WTC11 (cell line): ENCODE results near the gene GH2. TPM values are rescaled to one million over a fixed set of nuclear protein-coding genes. Genes with fewer than 3 reads are reported as not detected.
A peak's percentile ranks its signal among the peaks of the same experiment; 100 is the strongest.

Source experiments
- ATAC-seq: fragments of 200-7000 bp; cut with Tn5 transposase; 2 replicates; pipeline ENCODE4 v1.10.0; 2021; ENCODE audit warnings: mild to moderate bottlenecking, moderate library complexity
- CTCF ChIA-PET: fragments of 300-600 bp; sonication (Branson Sonifier 250); formaldehyde crosslinking; loops from one replicate; lab custom pipeline; 2021; ENCODE audit warnings: antibody characterized with exemption; lab: Charles Lee
- POLR2A ChIA-PET: fragments of 350-600 bp; sonication (Branson Sonifier 250); formaldehyde crosslinking; loops from one replicate; lab custom pipeline; 2021; ENCODE audit warnings: antibody characterized with exemption; lab: Charles Lee
- DNase-seq: peaks from one replicate; pipeline ENCODE4 v3.0.0; 2021; ENCODE audit warnings: low spot score
- H3K27ac Mint-ChIP-seq: 2 replicates; pipeline ENCODE4 v1.8.0; 2021; ENCODE audit warnings: mixed read lengths
- H3K27me3 Mint-ChIP-seq: 2 replicates; pipeline ENCODE4 v1.8.0; 2021; ENCODE audit warnings: low read depth, mild to moderate bottlenecking, moderate library complexity, mixed read lengths
- H3K36me3 Mint-ChIP-seq: 2 replicates; pipeline ENCODE4 v1.8.0; 2021; ENCODE audit warnings: mixed read lengths
- H3K4me1 Mint-ChIP-seq: 2 replicates; pipeline ENCODE4 v1.8.0; 2022; ENCODE audit warnings: mixed read lengths
- H3K4me3 Mint-ChIP-seq: 2 replicates; pipeline ENCODE4 v1.8.0; 2021; ENCODE audit warnings: mild to moderate bottlenecking, moderate library complexity, mixed read lengths
- H3K9me3 Mint-ChIP-seq: 2 replicates; pipeline ENCODE4 v1.8.0; 2021; ENCODE audit warnings: mixed read lengths
- CREB1 ChIP-seq: sonication (generic); formaldehyde crosslinking; IDR thresholded peaks from 2 replicates; pipeline ENCODE4 v1.8.0; 2023; ENCODE audit warnings: mild to moderate bottlenecking, missing genetic modification reagents
- E2F4 ChIP-seq: sonication (generic); formaldehyde crosslinking; IDR thresholded peaks from 2 replicates; pipeline ENCODE4 v1.8.1; 2022; ENCODE audit warnings: low read depth, mild to moderate bottlenecking, moderate library complexity, missing genetic modification reagents, borderline replicate concordance
- ETV6 ChIP-seq: sonication (generic); formaldehyde crosslinking; IDR thresholded peaks from 2 replicates; pipeline ENCODE4 v1.8.1; 2022; ENCODE audit warnings: mild to moderate bottlenecking, missing genetic modification reagents
- GRHL2 ChIP-seq: fragments of 250-450 bp; sonication (Bioruptor Pico); IDR thresholded peaks from 2 replicates; pipeline ENCODE4 v1.8.0; 2022; ENCODE audit warnings: mild to moderate bottlenecking, moderate library complexity; ENCODE audit not compliant: insufficient replicate concordance, severe bottlenecking
- IRF1 ChIP-seq: sonication (generic); formaldehyde crosslinking; IDR thresholded peaks from 2 replicates; pipeline ENCODE4 v1.8.0; 2023; ENCODE audit warnings: missing genetic modification reagents
- JAZF1 ChIP-seq: fragments of 250-450 bp; sonication (Bioruptor Pico); IDR thresholded peaks from 2 replicates; pipeline ENCODE4 v1.9.0; 2021; ENCODE audit warnings: moderate library complexity, mild to moderate bottlenecking, inconsistent platforms
- MXD4 ChIP-seq: fragments of 250-450 bp; sonication (Bioruptor Pico); IDR thresholded peaks from 2 replicates; pipeline ENCODE4 v1.8.0; 2021; ENCODE audit warnings: mild to moderate bottlenecking, moderate library complexity, borderline replicate concordance
- SMAD4 ChIP-seq: sonication (generic); formaldehyde crosslinking; IDR thresholded peaks from 2 replicates; pipeline ENCODE4 v1.8.0; 2022; ENCODE audit warnings: mild to moderate bottlenecking, missing genetic modification reagents
- SOX15 ChIP-seq: fragments of 250-450 bp; sonication (Bioruptor Pico); IDR thresholded peaks from 2 replicates; pipeline ENCODE4 v1.9.0; 2021; ENCODE audit warnings: mild to moderate bottlenecking
- TP53 ChIP-seq: sonication (generic); formaldehyde crosslinking; IDR thresholded peaks from 2 replicates; pipeline ENCODE4 v1.8.1; 2023; ENCODE audit warnings: mild to moderate bottlenecking, missing genetic modification reagents
- ZNF121 ChIP-seq: sonication (generic); formaldehyde crosslinking; IDR thresholded peaks from 2 replicates; pipeline ENCODE4 v1.8.0; 2023; ENCODE audit warnings: missing genetic modification reagents
- ZNF232 ChIP-seq: sonication (generic); formaldehyde crosslinking; IDR thresholded peaks from 2 replicates; pipeline ENCODE4 v1.8.0; 2022; ENCODE audit warnings: mild to moderate bottlenecking, missing genetic modification reagents
- ZNF317 ChIP-seq: sonication (generic); formaldehyde crosslinking; IDR thresholded peaks from 2 replicates; pipeline ENCODE4 v1.8.1; 2023; ENCODE audit warnings: low read depth, mild to moderate bottlenecking, moderate library complexity, missing genetic modification reagents, borderline replicate concordance
- ZNF423 ChIP-seq: fragments of 250-450 bp; sonication (Bioruptor Pico); IDR thresholded peaks from 2 replicates; pipeline ENCODE4 v2.1.2; 2022; ENCODE audit warnings: mild to moderate bottlenecking, moderate library complexity
- total RNA-seq: library from RNA; stranded (reverse); gene quantifications from 3 replicates; pipeline ENCODE4 v1.2.3, GENCODE V29; 2021
- TF ChIP-seq, protein P1 (sequence below): fragments of 250-450 bp; sonication (Bioruptor Pico); IDR thresholded peaks from 2 replicates; pipeline ENCODE4 v1.9.0; 2021; ENCODE audit warnings: mild to moderate bottlenecking
- TF ChIP-seq, protein P2 (sequence below): sonication (generic); formaldehyde crosslinking; IDR thresholded peaks from 2 replicates; pipeline ENCODE4 v1.8.0; 2022; ENCODE audit warnings: mild to moderate bottlenecking, missing genetic modification reagents
- TF ChIP-seq, protein P3 (sequence below): sonication (generic); formaldehyde crosslinking; conservative IDR thresholded peaks from 2 replicates; pipeline ENCODE4 v1.8.1; 2023; ENCODE audit warnings: mild to moderate bottlenecking, low read depth, missing genetic modification reagents, moderate library complexity

GH2 gene
- total RNA-seq, 1 experiment from 2014 or later = 0.35 TPM

DNA sequence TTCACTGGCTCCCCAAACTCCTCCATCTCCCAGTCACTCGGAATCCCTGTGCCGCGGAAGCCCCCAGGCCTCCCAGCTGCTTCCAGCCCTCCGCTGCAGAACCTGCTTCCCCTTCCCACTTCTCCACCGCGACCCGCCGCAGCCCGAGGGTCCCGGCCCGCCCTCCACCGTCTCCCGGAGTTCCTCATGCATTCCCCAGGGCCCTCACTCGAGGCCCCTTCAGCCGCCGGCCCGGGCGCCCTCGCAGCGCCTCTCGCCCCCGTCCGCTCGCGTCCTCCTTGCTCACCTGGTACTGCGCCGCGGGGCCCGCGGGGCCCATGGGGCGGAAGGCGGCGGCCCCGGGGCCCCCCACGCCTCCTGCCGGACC is 39.6 kb downstream of the GH2 start (continued):
- TF ChIP-seq, protein P1, sequence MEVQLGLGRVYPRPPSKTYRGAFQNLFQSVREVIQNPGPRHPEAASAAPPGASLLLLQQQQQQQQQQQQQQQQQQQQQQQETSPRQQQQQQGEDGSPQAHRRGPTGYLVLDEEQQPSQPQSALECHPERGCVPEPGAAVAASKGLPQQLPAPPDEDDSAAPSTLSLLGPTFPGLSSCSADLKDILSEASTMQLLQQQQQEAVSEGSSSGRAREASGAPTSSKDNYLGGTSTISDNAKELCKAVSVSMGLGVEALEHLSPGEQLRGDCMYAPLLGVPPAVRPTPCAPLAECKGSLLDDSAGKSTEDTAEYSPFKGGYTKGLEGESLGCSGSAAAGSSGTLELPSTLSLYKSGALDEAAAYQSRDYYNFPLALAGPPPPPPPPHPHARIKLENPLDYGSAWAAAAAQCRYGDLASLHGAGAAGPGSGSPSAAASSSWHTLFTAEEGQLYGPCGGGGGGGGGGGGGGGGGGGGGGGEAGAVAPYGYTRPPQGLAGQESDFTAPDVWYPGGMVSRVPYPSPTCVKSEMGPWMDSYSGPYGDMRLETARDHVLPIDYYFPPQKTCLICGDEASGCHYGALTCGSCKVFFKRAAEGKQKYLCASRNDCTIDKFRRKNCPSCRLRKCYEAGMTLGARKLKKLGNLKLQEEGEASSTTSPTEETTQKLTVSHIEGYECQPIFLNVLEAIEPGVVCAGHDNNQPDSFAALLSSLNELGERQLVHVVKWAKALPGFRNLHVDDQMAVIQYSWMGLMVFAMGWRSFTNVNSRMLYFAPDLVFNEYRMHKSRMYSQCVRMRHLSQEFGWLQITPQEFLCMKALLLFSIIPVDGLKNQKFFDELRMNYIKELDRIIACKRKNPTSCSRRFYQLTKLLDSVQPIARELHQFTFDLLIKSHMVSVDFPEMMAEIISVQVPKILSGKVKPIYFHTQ (CRISPR knock-in tag) = no peak
- TF ChIP-seq, all 79 proteins: peak for 0

DNA sequence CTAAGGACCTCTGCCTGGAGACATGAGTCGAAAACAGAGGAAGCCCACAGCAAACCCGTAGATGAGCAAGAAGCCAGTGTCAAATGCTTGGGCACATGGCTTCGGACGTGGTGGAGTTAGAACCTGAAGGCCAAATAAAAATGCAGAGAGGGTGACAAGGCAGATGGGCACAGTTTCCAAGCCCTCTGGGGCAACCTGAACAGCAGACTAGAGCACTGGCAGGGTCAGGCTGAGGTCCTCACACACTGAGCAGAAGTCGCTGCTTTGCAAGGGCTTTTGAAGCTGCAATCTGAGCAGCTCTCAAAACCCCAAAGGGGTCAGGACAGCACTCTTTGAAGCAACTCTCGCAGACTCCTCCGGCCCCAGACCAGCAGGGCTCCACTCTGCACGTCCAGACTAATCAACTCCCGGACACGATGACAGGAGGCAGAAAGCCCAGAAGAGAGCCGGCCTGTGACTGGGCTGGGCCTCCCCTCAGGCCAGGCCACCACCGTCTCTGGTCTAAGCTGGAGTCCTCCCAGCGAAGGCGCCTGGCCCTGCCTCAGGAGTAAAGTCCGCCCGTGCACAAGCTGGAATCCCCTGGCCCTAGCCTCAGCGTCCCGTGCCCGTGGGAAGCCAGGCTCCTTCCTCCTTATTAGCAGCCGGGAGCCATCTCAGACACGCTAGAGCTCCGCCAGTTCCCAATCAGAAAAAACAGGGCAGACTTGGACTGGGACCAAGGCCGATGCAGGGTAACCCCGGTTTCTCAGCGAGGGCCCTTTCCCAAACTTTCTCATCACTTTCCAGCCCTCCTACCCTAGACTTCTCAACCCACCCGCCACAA is 40.2 kb downstream of the GH2 start:
- peak overlapping the region; percentile 76 for H3K27ac Mint-ChIP-seq
- no peak for ATAC-seq
- POLR2A ChIA-PET = interaction anchor here (0.6 kb wide), 1 partner anchor 95 kb away, joined by 5 read pairs; no protein-coding TSS in a partner anchor

More for the DNA sequence above, 40.2 kb downstream of the GH2 start:
- DNase-seq = peak; percentile 25
- H3K9me3 Mint-ChIP-seq = no peaks in the 10 kb centered on the region
- TF ChIP-seq, protein P2, sequence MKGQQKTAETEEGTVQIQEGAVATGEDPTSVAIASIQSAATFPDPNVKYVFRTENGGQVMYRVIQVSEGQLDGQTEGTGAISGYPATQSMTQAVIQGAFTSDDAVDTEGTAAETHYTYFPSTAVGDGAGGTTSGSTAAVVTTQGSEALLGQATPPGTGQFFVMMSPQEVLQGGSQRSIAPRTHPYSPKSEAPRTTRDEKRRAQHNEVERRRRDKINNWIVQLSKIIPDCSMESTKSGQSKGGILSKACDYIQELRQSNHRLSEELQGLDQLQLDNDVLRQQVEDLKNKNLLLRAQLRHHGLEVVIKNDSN (CRISPR knock-in tag) = no peak
- TF ChIP-seq SMAD4 (CRISPR knock-in tag) = no peak
- TF ChIP-seq, protein P1 (CRISPR knock-in tag) = no peak
- no peak for TF ChIP-seq E2F4 (CRISPR knock-in tag)
- no peak for TF ChIP-seq ZNF232 (CRISPR knock-in tag)
- TF ChIP-seq ZNF423 (CRISPR knock-in tag) = no peak
- no peak for TF ChIP-seq IRF1 (CRISPR knock-in tag)
- TF ChIP-seq TP53 (CRISPR knock-in tag) = no peak
- no peak for TF ChIP-seq ZNF121 (CRISPR knock-in tag)
- no peak for TF ChIP-seq SOX15
- no peak for TF ChIP-seq CREB1 (CRISPR knock-in tag)
- TF ChIP-seq ETV6 = no peak
- no peak for TF ChIP-seq GRHL2 (CRISPR knock-in tag)
- TF ChIP-seq, protein P3, sequence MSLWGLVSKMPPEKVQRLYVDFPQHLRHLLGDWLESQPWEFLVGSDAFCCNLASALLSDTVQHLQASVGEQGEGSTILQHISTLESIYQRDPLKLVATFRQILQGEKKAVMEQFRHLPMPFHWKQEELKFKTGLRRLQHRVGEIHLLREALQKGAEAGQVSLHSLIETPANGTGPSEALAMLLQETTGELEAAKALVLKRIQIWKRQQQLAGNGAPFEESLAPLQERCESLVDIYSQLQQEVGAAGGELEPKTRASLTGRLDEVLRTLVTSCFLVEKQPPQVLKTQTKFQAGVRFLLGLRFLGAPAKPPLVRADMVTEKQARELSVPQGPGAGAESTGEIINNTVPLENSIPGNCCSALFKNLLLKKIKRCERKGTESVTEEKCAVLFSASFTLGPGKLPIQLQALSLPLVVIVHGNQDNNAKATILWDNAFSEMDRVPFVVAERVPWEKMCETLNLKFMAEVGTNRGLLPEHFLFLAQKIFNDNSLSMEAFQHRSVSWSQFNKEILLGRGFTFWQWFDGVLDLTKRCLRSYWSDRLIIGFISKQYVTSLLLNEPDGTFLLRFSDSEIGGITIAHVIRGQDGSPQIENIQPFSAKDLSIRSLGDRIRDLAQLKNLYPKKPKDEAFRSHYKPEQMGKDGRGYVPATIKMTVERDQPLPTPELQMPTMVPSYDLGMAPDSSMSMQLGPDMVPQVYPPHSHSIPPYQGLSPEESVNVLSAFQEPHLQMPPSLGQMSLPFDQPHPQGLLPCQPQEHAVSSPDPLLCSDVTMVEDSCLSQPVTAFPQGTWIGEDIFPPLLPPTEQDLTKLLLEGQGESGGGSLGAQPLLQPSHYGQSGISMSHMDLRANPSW (CRISPR knock-in tag) = no peak
- TF ChIP-seq JAZF1 = no peak
- TF ChIP-seq ZNF317 = no peak
- no peak for TF ChIP-seq MXD4 (CRISPR knock-in tag)
- H3K27me3 Mint-ChIP-seq = peaks cover 17% of the 10 kb centered on the region
- CTCF ChIA-PET = interaction anchor here (0.9 to 1.4 kb wide), 2 partner anchors 67 to 184 kb away, joined by 3 read pairs; no protein-coding TSS in a partner anchor
- H3K36me3 Mint-ChIP-seq = peaks cover 5% of the 10 kb centered on the region
- H3K4me3 Mint-ChIP-seq = peak overlapping the region; percentile 95
- peaks cover 37% of the 10 kb centered on the region for H3K4me1 Mint-ChIP-seq
